GM08714 (cell line): ENCODE results near the gene FYN.
A peak's percentile ranks its signal among the peaks of the same experiment; 100 is the strongest.

Experiments
- H3K4me3 ChIP-seq: fragments of 200-500 bp; sonication (Bioruptor generic); 2 replicates; pipeline ENCODE4 v1.5.1; 2014; ENCODE audit warnings: mild to moderate bottlenecking, low read length, inconsistent platforms
- ZNF274 ChIP-seq: IDR thresholded peaks from 2 replicates; pipeline ENCODE4 v1.6.1; 2012; ENCODE audit warnings: mild to moderate bottlenecking, low read depth, low read length

FYN gene

GRCh38 chr6:111849298-111849697 lies 24.0 kb downstream of the FYN start:
- TF ChIP-seq ZNF274: no peak
- H3K4me3 ChIP-seq: no peak overlapping the region

GRCh38 chr6:111848262-111848812 lies 24.9 kb downstream of the FYN start:
- no peak overlapping the region for H3K4me3 ChIP-seq
- no peak for TF ChIP-seq ZNF274

GRCh38 chr6:111846492-111847409 lies 26.5 kb downstream of the FYN start:
- H3K4me3 ChIP-seq: no peak overlapping the region
- no peak for TF ChIP-seq ZNF274

- H3K4me3 ChIP-seq: no peak overlapping the region
- TF ChIP-seq ZNF274: no peak
These were observed 27.2 kb downstream of the FYN start for GRCh38 chr6:111846066-111846465.

- peak overlapping the region; percentile 32; the same call in 1 of the 2 replicates for H3K4me3 ChIP-seq
These were observed 27.8 kb downstream of the FYN start for GRCh38 chr6:111845441-111845871.

GRCh38 chr6:111844921-111845320 lies 28.3 kb downstream of the FYN start:
- peak overlapping the region; percentile 32; the same call in 1 of the 2 replicates for H3K4me3 ChIP-seq
- TF ChIP-seq ZNF274: no peak

More at GRCh38 chr6:111845441-111845871, 27.8 kb downstream of the FYN start:
- no peak for TF ChIP-seq ZNF274

- H3K4me3 ChIP-seq: peak overlapping the region; percentile 37; the same call in 1 of the 2 replicates
- TF ChIP-seq ZNF274: no peak
These were observed 28.9 kb downstream of the FYN start for GRCh38 chr6:111844376-111844775.

GRCh38 chr6:111843347-111844147 lies 29.7 kb downstream of the FYN start:
- no peak for TF ChIP-seq ZNF274
- no peak overlapping the region; the same call in 1 of the 2 replicates for H3K4me3 ChIP-seq

- H3K4me3 ChIP-seq: peak overlapping the region; percentile 20; the same call in 1 of the 2 replicates
- TF ChIP-seq ZNF274: no peak
These were observed 30.4 kb downstream of the FYN start for GRCh38 chr6:111842891-111843290.

- TF ChIP-seq ZNF274: no peak
- no peak overlapping the region; the same call in 1 of the 2 replicates for H3K4me3 ChIP-seq
These were observed 30.9 kb downstream of the FYN start for GRCh38 chr6:111842271-111842822.

- no peak for TF ChIP-seq ZNF274
These were observed 31.4 kb downstream of the FYN start for GRCh38 chr6:111841822-111842221.

GRCh38 chr6:111840803-111841202 lies 32.4 kb downstream of the FYN start:
- H3K4me3 ChIP-seq: no peak overlapping the region
- no peak for TF ChIP-seq ZNF274

More at GRCh38 chr6:111841822-111842221, 31.4 kb downstream of the FYN start:
- H3K4me3 ChIP-seq: no peak overlapping the region; the same call in 1 of the 2 replicates

- H3K4me3 ChIP-seq: no peak overlapping the region
- no peak for TF ChIP-seq ZNF274
These were observed 34.3 kb downstream of the FYN start for GRCh38 chr6:111838749-111839484.
